Measurements from ENCODE around the gene CLEC3B.
"Not testable (repeated sequence)": the region's sequence is repeated elsewhere in the genome, so short reads cannot be mapped to it uniquely, and the experiment has no call there.

CLEC3B gene

GRCh38 chr3:45037720-45038455 is 11.8 kb downstream of the CLEC3B start:
- peak; percentile 90 for FAIRE-seq

DNA sequence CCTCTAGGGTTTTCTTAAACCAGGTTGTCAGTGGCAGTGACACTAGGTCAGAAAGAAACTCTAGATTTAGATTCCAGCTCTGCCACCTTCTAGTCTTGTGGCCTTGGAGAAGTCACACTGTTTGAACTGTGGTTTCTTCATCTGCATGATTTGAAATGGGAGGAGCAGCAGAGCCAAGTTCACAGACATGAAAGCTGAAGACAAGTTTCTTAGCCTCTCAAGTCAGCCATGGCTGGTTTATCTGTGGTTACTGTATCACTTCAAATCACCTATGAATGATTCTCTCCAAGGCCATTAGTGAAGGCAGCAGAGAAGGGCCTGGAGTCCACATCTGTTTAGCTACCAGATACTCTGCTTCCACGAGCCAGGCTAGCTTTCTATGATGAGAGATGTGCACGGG is 15.6 kb downstream of the CLEC3B start:
- FAIRE-seq = no peak

DNA sequence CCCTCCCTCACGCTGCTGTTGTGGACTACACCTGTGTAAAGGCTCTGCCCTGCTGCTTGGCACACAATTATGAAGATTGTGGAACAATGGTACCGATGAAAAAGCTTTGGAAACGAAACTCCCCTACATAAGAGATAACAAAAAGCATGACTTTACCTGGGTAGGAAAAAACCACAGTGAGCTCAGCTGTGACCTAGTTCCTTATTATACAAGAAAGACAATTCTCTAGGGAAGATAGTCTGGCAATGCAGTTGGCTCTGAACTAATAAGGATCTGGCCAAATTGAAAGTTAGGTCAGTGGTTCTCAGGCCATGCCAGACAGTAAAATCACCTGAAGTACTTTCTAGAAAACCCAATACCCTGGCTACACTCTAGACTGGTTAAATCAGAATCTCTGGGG is 16.1 kb downstream of the CLEC3B start:
- no peak for FAIRE-seq

GRCh38 chr3:45043728-45044299 is 17.7 kb downstream of the CLEC3B start:
- no peak for FAIRE-seq

DNA sequence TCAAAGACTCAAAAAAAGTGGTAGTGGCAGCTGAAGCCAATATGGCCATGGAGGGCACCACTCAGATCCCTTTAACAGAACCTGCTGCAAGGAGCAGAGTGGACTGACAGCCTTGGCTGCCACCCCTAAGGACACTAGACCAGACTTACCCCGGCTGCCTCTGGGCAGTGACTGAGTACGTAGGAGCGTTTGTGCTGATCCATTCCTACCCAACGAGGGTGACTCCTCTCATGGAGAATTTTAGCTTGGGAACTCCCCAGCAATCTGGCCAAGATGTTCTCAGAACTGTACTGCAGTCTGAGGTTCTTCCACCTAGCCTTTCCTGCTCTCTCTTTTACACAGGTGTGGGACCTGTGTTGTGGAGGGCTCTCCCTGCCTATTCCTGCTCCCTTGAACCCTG is 22.1 kb downstream of the CLEC3B start:
- FAIRE-seq = no peak

DNA sequence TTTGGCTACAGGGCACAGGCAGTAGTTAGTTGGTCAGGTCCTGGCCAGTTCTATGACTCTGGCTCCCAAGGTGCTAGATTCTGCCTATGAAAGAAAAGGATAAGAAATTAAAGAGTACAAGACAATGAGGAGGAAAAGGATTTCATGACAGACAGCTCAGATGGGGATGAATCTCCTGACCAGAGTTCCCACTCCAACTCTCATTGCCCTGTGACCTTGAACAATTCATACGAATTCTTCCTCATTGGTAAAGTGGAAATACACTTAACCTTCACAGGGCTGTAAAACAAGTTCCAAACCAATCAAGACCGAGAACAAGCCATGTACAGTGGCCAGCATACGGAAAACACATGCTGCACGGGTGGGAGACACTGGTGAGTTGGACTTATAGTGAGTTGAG is 23.7 kb downstream of the CLEC3B start:
- FAIRE-seq = no peak

GRCh38 chr3:45051685-45052084 is 25.6 kb downstream of the CLEC3B start:
- no peak for FAIRE-seq

- FAIRE-seq = not testable (repeated sequence)
Observed at GRCh38 chr3:45053805-45054195, 27.7 kb downstream of the CLEC3B start.

DNA sequence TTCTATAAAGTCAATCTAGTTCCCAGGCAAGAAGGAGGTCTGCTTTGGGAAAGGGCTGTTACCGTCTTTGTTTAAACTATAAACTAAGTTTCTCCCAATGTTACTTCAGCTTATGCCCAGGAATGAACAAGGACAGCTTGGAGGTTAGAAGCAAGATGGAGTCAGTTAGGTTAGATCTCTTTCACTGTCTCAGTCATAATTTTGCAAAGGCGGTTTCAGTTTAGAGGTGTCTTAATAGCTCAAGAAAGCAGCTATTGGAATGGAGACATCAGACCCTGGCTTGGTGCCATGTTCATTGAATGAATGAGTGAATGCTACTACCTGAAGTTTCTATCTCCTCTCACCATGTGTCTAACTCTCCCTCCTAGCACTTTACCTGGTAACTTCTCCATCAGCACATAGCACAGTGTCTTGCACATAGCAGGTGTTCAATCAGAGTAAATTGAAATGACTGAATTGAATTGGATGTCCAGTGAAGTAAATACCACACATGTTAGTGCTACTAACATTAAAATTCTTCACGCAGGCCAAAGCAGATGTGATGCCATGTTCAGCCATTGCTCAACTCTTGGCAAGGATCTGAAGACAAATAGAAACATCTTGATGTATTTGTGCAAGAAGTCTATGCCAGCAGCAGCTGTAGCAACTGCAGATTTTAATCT is 28.2 kb downstream of the CLEC3B start:
- no peak for FAIRE-seq

DNA sequence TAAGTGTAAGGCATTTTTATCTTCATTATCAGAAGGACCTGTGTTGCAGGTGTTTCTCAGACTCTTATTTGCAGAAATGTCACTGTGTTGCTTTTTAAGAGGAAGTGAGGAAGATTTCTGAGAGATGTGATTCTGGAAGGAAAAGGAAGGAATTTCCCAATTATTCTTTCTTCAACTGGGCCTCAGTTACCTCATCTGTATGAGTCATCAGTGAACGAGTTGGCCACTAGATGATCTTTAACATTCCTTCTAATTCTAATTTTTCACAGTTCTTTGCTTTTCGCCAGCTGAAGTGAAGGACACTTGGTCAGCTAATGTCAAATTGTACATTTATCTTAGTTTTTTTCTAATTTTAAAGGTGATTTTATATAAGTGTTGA is 28.9 kb downstream of the CLEC3B start:
- FAIRE-seq = no peak

DNA sequence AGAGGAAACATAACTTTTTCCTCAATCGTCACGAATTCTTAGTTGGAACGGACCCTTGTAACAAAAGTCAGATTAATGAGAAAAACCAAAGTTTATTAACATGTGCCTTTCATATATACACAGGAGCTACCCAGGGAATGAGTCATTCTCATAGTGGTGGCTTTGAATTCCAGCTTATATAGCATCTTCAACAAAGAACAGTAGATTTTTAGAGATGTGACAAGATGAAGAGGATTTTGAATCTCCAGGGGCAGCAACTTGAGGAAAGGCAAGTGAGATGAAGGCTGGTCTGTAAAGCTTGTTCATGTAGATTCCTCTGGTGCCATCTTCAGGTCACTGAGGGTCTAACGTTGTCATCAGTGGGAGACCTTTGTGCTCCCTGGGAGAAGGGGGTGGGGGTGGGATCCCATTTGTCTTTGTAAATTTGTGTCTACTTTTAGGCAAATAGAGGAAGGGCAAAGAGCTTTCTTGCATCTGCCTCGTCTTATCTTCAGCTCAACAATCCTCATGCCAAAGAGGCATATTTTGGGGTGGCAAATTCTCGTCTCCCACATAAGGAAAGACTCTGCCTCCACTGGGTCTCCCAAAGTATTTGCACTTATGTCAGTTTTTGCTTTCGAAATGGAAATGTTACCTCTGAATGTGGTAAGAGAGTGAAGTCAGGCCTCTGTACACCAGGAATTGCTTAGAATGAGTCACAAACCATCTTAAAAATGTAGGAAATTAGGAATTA is 29.5 kb downstream of the CLEC3B start:
- no peak for FAIRE-seq

GRCh38 chr3:45056608-45057301 is 30.7 kb downstream of the CLEC3B start:
- FAIRE-seq = no peak

GRCh38 chr3:45057557-45057956 is 31.5 kb downstream of the CLEC3B start:
- no peak for FAIRE-seq

- no peak for FAIRE-seq
Observed at GRCh38 chr3:45059132-45059531, 33.0 kb downstream of the CLEC3B start.

DNA sequence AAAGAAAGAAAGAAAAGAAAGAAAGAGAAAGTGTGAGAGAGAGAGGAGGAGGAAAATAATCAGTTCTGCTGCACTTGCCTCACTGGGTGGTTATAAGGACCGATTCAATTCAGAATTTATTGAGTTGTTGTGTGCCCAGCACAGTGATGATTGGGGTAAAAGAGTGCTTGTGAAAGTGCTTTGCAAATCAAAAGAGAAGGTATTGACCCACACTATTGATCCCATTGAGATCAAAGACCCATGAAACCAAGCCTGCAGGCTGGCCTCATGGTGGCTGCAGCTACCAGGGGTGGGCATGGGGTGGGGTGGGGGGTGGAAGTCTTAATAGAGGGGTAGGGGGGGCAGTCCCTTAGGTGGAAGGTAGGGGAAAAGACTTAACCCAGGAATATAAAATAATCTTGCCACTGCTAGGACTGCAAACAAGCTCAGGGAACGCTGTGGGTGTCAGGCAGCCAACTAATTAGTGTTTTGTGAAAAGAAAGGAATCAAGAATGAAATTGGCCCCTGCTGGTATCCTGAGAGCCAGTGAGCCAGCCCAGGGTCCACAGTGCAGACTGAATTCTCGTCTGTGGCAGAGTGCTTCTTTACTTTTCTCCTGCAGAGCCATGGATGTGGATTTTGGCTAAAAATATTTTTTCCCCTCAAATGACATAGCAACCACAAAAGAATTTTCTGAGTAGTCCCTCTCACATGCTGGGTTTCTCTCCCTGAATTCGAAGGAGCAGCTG is 34.2 kb downstream of the CLEC3B start:
- FAIRE-seq = no peak

DNA sequence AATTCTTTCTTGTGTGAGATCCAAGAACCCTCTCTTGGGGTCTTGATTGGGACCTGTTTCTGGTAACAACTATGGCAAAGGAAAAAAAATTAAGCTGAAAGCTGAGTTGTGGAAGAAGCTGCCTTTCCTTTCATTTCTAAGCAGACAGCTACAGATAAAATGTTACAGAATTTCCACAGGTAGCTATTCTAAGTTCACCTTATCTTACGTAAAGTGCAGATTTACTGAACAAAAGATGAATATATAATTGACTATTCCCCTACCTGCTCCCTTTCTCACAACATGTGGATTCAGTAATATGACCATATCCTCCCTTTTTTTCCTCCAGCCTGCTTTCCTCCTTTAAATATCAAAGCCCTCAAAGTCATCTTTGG is 36.6 kb downstream of the CLEC3B start:
- no peak for FAIRE-seq

- FAIRE-seq = no peak
Observed at GRCh38 chr3:45064512-45065372, 38.6 kb downstream of the CLEC3B start.

GRCh38 chr3:45065373-45065720 is 39.2 kb downstream of the CLEC3B start:
- no peak for FAIRE-seq

DNA sequence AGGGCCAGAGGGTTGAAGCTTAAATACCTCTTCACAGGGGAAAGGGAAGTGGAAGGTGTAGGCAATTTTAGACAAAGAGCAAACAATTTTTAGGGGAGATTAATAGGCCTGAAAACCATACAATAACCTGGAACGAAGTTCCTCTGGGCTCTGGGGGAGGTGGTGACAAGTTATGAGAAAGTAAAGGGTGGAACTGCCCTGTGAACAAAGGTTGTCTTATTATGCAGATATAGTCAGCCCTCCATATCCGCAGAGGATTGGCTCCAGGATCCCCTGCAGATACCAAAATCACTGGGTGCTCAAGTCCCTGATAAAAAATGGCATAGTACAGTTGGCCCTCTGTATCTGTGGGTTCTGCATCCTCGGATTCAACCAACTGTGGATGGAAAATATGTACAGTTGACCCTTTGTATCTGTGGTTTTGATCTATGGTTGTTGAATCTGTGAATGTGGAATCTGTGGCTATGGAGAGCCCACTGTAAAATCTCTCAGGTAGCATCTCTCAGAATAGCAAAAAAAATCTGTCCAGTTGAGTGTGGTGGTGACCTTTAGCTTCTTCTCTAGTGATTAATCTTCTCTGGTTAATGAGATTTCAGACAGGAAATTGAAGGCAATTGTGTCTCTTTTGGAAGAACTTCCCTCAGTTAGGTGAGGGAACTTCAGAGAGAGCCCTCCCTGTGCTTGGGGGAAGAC is 40.2 kb downstream of the CLEC3B start:
- no peak for FAIRE-seq

GRCh38 chr3:45067486-45067885 is 41.4 kb downstream of the CLEC3B start:
- FAIRE-seq = no peak

- no peak for FAIRE-seq
Observed at GRCh38 chr3:45067941-45068340, 41.8 kb downstream of the CLEC3B start.

Measured in endometrium (tissue), 2 donors.